HG02970 (cell line): ENCODE measurements around the gene CBFA2T2.
A peak's percentile ranks its signal among the peaks of the same experiment; 100 is the strongest.
"Not testable (repeated sequence)": the region's sequence is repeated elsewhere in the genome, so short reads cannot be mapped to it uniquely, and the experiment has no call there.

Experiments
- ATAC-seq: cut with Tn5 transposase; IDR thresholded peaks from one replicate; pipeline ENCODE4 v1.9.1; 2021; ENCODE audit warnings: mild to moderate bottlenecking, moderate library complexity, moderate number of reproducible peaks; ENCODE audit not compliant: unreplicated experiment, low FRiP score

Gene CBFA2T2

DNA sequence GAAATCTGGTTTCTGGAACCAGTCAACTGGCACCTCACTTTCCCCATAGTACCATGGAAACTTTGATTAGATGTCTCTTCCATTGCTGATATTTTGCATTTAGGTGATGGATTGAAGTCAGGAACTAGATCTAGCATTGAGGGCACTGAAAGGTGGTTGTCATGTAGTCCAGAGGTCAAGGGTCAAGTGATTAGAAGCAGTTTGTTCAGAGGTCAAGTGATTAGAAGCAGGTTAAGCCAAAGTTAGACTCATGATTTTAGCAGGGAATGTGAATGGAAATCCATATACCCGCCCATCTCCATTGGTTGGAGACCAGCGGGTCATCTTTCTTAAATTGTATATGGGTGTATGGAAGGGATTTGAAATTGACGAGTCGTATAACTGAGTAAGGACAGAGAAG, 51.2 kb downstream of the CBFA2T2 start:
- ATAC-seq: no peak

GRCh38 chr20:33541797-33542196, 51.9 kb downstream of the CBFA2T2 start:
- ATAC-seq: no peak

DNA sequence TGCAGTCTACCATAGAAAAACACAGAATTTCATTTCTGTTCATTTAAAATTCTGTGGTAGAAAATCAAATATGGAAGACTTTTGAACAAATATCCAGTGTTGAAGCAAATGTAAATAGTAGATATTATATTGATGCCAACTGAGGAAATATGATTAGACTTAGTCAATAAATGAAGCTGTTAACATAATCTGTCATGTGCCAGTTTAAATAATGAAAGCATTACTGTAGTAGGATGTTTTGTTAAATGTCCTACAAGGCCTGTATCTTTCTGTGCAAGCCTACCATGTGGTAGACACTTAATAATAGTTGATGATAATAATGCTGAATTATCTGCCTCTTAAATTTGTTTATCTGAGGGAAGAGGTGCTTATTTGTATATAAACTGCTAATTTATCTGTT, 55.9 kb downstream of the CBFA2T2 start:
- no peak for ATAC-seq

DNA sequence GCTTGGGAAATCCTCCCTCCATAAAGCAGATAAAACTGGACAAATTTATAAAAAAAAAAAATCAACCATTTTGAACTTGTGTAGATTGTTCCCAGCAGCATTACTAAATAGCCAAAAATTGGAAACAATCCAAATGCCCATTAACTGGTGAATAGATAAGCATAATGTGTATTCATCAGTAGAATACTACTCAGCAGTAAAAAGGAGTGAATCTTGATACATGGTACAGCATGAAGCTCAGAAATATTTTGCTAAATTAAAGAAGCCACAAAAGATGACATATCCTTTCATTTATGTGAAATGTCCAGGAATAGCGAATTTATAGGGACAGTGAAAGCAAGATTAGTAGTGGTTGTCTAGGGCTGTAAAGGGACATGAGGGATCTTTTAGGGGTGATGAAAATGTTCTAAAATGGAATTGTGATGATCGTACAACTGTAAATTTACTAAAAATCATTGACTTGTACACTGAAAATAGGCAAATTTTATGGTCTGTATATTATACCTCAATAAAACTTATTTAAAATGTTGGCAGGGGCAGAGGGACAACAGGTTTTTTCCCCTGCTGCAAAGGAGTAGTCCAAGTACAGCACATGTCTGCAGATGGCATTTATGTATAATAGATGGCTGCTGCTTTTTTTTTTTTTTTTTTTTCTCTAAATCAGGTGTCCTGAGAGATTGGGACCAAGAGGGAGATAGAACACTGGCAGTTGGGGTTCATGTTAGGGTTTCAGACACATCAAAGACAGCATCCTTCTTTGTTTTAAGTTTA, 59.5 kb downstream of the CBFA2T2 start:
- ATAC-seq: no peak

DNA sequence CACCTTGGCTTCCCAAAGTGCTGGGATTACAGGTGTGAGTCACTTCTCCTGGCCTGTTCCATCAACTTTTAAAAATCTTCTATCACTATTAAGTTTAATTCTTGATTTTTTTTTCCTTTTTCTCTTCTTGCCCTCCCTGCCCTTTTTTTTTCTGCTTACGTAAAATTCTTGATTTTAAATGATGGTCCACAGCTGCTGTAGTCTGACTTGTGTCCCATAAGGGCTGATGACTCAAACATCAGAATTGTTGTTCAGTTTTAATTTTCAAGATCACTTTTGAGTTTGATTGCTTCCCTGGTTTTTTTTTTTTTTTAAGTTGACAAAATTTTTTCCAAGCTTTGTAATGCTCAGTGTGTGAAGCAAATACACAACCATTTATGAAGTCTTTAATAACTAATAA, 61.9 kb downstream of the CBFA2T2 start:
- ATAC-seq: no peak

- no peak for ATAC-seq
These were observed 62.6 kb downstream of the CBFA2T2 start for GRCh38 chr20:33552519-33552918.

DNA sequence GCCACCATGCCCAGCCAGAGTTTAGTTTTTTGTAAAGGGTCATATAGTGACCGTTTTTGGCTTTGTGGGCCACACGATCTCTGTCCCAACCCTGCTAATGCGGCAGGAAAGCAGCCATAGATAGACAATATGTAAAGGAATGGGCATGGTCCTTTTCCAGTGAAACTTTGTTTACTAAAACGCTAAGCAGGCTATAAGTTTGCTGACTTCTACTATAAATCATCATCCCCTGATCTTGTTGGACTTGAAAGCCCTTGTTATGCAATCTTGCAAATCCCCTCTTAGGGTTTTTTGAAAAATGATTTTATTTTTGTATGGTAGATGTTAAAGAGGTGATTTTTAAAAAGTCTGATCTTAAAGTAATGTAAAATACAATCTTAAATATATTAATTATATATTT, 63.6 kb downstream of the CBFA2T2 start:
- no peak for ATAC-seq

DNA sequence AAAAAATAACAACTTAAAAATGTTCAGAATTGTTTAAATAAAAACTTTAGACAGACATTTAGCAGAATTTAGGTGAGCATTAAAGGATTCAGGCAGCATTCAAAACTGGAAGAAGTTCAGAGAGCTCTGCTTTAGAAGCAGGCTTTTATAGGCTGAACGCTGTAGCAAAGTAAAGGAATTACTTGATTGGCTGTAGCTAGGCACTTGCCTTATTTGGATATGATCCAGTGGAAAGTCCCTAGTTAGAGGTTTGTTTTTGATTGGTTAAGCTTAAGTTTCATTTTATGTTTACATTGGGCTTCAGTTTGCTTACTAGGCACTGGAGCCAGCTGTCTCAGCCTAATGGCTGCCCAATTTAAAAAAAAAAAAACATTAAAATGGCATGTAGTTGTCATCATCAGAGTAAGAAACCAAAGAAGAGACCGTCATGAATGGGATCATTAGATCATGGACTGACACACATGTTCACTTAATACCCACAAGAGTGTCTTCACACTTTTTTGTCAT, 65.1 kb downstream of the CBFA2T2 start:
- ATAC-seq: peak; percentile 94

GRCh38 chr20:33555755-33556154, 65.9 kb downstream of the CBFA2T2 start:
- ATAC-seq: no peak

DNA sequence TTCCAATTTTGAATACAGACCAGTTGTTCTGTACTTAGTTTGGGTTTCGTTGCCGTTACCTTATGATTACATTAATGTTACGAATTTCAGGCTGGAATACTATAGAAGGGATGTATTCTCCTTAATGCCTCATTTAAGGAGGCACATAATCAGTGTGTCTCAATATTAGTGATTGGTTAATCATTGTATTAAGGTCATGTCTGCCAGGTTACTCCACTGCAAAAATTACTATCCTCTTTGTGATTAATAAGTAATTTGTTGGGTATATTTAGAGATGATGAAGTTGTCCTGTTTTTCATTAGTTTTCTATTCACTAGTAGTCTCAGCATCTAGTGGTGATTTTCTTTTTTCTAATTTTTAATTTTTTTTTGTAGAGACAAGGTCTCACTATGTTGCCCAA, 66.3 kb downstream of the CBFA2T2 start:
- no peak for ATAC-seq

- ATAC-seq: no peak
These were observed 68.7 kb downstream of the CBFA2T2 start for GRCh38 chr20:33558348-33559144.

GRCh38 chr20:33559212-33559611, 69.3 kb downstream of the CBFA2T2 start:
- ATAC-seq: no peak

- no peak for ATAC-seq
These were observed 70.1 kb downstream of the CBFA2T2 start for GRCh38 chr20:33560026-33560425.

DNA sequence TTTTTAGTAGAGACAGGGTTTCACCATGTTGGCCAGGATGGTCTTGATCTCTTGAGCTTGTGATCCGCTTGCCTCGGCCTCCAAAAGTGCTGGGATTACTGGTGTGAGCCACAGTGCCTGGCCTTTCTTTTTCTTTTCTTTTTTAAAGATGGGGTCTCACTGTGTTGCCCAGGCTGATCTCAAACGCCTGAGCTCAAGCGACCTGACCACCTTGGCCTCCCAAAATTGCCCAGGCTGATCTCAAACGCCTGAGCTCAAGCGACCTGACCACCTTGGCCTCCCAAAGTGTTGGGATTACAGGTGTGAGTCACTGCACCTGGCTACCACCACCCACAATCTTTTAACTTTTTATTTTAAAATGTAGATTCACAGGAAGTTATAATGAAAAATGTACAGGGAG, 71.2 kb downstream of the CBFA2T2 start:
- not testable (repeated sequence) for ATAC-seq

DNA sequence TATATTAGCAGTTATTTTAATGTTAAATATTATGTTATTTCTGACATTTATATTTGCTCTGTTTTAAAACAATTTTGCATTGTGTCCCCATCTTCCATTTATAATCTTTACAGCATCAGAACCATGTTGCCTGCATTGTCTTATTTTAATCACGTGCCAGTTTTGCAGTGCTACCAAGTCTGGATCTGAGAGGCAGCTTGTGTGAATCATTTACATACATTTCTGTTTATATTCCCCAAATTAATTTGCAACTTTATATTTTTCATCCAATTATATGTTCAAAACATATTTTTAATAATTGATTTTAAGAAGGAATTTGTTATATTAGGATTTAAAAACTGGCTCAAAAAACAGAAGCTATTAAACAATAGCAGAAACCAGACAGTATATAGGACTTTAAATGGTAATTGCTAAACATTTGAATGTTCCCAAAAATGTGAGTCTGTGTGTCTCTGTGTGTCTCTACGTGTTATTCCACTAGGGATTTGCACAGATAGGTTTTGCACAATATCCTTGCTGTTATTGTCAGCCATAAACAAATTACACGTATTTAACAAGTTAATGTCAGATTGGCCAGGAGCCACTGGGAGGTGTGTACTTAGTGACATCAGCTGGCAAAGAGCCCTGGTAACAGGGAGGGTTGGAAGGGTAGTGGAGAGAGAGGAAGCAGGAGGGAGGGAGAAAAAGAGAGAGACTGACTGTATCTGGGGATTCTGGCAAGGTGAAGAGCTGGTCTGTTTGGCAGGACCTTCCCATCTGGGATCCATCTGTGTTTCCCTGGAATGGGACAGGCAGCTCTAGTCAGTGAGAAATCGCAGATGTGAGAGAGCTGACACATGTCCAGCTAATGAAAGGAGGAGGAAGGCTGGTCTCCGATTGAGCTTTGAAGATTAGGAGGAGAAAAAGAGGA, 72.1 kb downstream of the CBFA2T2 start:
- ATAC-seq: no peak

DNA sequence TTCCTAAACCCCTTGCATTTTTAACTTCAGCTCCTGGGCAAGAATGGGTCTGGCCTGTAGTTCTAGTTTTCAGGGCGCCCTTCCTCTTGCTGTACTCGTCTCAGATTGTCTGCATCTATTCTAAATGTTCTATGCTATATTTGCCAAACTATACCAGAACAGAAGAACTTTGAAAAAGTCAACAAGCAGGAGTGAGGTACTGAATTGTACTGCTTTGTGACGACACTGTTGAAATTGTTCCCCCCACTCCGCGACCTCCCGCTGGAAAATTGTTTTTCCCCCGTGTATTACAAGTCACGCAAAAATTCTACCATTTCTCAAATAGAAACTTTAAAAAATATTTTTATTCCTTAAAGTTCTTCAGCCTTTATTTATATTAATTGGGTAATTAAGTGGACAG, 73.9 kb downstream of the CBFA2T2 start:
- no peak for ATAC-seq

GRCh38 chr20:33566781-33567603, 77.1 kb downstream of the CBFA2T2 start:
- no peak for ATAC-seq

- no peak for ATAC-seq
These were observed 78.1 kb downstream of the CBFA2T2 start for GRCh38 chr20:33567949-33568348.

DNA sequence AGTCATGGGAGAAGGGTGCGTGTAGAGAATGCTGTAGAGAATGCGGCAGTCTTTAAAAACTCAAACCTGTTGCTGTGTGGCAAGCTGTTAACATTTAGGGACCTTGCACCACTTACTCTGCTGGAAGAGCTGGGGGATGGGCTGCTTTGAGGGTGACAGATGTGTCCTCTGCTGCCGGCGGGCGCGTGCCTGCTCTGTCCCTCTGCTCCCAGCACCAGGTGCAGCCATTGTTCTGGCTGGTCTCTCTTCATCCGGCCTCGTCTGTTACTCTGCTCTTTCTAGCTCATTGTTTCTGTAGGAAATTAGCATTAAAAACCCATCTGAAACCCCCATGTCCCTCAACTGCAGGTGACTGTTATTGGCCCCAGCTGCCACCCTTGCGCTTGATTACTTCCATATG, 78.5 kb downstream of the CBFA2T2 start:
- no peak for ATAC-seq
